ENCODE measurements around the gene MAG. TPM values are rescaled to one million over a fixed set of nuclear protein-coding genes. Genes with fewer than 3 reads are reported as not detected.
A peak's percentile ranks its signal among the peaks of the same experiment; 100 is the strongest.

Gene MAG
- total and polyA plus RNA-seq, 10 of the 15 experiments (the other 5 are each of a cell fraction or from before 2014, with no cell fraction given), result 0.03 to 0.82 (median 0.17) TPM; not detected in 2

DNA sequence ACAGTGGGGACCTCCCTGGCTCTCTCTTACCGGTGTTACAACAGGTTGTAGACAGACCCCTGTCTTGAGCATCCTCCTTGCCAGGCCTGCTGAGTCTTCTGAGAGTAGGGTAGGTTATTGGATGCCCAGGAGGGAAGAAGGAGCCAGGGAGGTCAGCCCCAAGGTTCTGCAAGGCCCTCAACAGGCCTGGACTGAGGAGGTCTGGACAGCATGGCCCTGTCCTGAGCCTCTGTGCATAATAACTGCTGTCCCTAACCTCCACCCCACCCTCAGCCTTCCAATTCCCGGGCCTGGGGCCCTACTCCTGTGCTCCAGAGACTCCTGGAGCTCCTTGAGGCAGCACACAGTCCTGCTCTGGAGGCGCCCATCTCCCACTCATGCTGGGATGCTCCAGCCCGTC is 37.4 kb downstream of the MAG start (continued):
- TF ChIP-seq, protein P1, sequence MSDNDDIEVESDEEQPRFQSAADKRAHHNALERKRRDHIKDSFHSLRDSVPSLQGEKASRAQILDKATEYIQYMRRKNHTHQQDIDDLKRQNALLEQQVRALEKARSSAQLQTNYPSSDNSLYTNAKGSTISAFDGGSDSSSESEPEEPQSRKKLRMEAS (IDR thresholded peaks at IDR 0.05; ENCODE audit: low read depth, low read length), result 0 out of 2 replicates have a peak, but pooled peaks have one; percentile 30
- no peak for TF ChIP-seq MTA2 (IDR thresholded peaks at IDR 0.05; ENCODE audit: low read depth)
- no peak for TF ChIP-seq NR2C1 (IDR thresholded peaks at IDR 0.05)
- no peak for TF ChIP-seq TCF12 (IDR thresholded peaks at IDR 0.05; ENCODE audit: low read depth, low read length)
- TF ChIP-seq BACH1 (IDR thresholded peaks at IDR 0.05; ENCODE audit: borderline replicate concordance), result peak; percentile 25; the same call in 1 of the 2 replicates
- no peak for TF ChIP-seq PML (IDR thresholded peaks at IDR 0.05; ENCODE audit: low read length)
- no peak for TF ChIP-seq NBN (IDR thresholded peaks at IDR 0.05)
- no peak for TF ChIP-seq TARDBP (IDR thresholded peaks at IDR 0.05; ENCODE audit: borderline replicate concordance)
- no peak for TF ChIP-seq STAT1 (conservative IDR thresholded peaks at IDR 0.05)
- no peak for TF ChIP-seq REST (IDR thresholded peaks at IDR 0.05; ENCODE audit: low read depth, low read length)
- TF ChIP-seq ZNF217 (IDR thresholded peaks at IDR 0.05), result no peak
- 0 out of 2 replicates have a peak, but pooled peaks have one; percentile 10 for TF ChIP-seq POLR2AphosphoS5 (IDR thresholded peaks at IDR 0.05; ENCODE audit: low read length)
- TF ChIP-seq SKIL (IDR thresholded peaks at IDR 0.05; ENCODE audit: low read depth, poor library complexity, severe bottlenecking), result no peak
- TF ChIP-seq, protein P2, sequence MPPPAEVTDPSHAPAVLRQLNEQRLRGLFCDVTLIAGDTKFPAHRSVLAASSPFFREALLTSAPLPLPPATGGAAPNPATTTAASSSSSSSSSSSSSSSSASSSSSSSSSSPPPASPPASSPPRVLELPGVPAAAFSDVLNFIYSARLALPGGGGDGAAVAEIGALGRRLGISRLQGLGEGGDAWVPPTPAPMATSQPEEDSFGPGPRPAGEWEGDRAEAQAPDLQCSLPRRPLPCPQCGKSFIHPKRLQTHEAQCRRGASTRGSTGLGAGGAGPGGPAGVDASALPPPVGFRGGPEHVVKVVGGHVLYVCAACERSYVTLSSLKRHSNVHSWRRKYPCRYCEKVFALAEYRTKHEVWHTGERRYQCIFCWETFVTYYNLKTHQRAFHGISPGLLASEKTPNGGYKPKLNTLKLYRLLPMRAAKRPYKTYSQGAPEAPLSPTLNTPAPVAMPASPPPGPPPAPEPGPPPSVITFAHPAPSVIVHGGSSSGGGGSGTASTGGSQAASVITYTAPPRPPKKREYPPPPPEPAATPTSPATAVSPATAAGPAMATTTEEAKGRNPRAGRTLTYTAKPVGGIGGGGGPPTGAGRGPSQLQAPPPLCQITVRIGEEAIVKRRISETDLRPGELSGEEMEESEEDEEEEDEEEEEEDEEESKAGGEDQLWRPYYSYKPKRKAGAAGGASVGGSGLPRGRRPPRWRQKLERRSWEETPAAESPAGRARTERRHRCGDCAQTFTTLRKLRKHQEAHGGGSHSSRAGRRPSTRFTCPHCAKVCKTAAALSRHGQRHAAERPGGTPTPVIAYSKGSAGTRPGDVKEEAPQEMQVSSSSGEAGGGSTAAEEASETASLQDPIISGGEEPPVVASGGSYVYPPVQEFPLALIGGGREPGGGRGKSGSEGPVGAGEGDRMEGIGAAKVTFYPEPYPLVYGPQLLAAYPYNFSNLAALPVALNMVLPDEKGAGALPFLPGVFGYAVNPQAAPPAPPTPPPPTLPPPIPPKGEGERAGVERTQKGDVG (CRISPR knock-in tag; IDR thresholded peaks at IDR 0.05), result no peak
- no peak for TF ChIP-seq ESRRA (IDR thresholded peaks at IDR 0.05; ENCODE audit: low read length)
- TF ChIP-seq POLR2A (IDR thresholded peaks at IDR 0.05; ENCODE audit: low read depth, low read length), result peak; percentile 72
- peak; percentile 72 for TF ChIP-seq SMAD5 (IDR thresholded peaks at IDR 0.05; ENCODE audit: low read depth)
- 0 out of 2 replicates have a peak, but pooled peaks have one; percentile 17 for TF ChIP-seq MXI1 (IDR thresholded peaks at IDR 0.05; ENCODE audit: low read depth, low read length)

All from GM12878 (cell line).